B cell (primary cell): ENCODE data around the gene SLC4A5. TPM values are rescaled to one million over a fixed set of nuclear protein-coding genes. Genes with fewer than 3 reads are reported as not detected.

ENCODE experiments used
- ATAC-seq: fragments of 200-7000 bp; cut with Tn5 transposase; one replicate; pipeline ENCODE4 v1.10.0; 2021; ENCODE audit warnings: low read depth, mild to moderate bottlenecking, moderate number of reproducible peaks, moderate library complexity
- CTCF ChIA-PET: fragments of 350-600 bp; sonication (Branson Sonifier 250); formaldehyde crosslinking; loops from one replicate; lab custom pipeline; 2021; ENCODE audit warnings: antibody characterized with exemption, inconsistent platforms; lab: Charles Lee
- POLR2A ChIA-PET: fragments of 350-600 bp; sonication (Branson Sonifier 250); formaldehyde crosslinking; loops from one replicate; lab custom pipeline; 2021; ENCODE audit warnings: antibody characterized with exemption; lab: Charles Lee
- DNase-seq: peaks from one replicate; pipeline ENCODE4 v3.0.0; 2013
- H2AFZ ChIP-seq: 2 replicates; pipeline ENCODE4 v1.6.1; 2012; ENCODE audit warnings: mild to moderate bottlenecking, low read depth, low read length; ENCODE audit not compliant: insufficient read depth, poor library complexity, severe bottlenecking
- H3K27ac ChIP-seq, 2 donors: 1 replicate in 1 of 2; 2 replicates in 1 of 2; pipeline ENCODE4 v1.5.1; 2012 to 2013; ENCODE audit warnings: low read length in 2 of 2, mild to moderate bottlenecking in 2 of 2, moderate library complexity in 1 of 2
- H3K27me3 ChIP-seq, 4 experiments: fragments of 200-600 bp in 1 of 4; sonication (generic) in 1 of 4; replicated peaks in 1 of 4; 1 replicate in 2 of 4; 2 replicates in 2 of 4; pipeline versions ENCODE4 v1.6.1 to v1.7.0; 2013 to 2016; ENCODE audit warnings: low read length in 3 of 4, mild to moderate bottlenecking in 2 of 4, mixed read lengths in 1 of 4, moderate library complexity in 1 of 4; ENCODE audit not compliant: insufficient read depth in 4 of 4, control insufficient read depth in 3 of 4; ENCODE audit errors: control extremely low read depth in 1 of 4
- H3K36me3 ChIP-seq, 2 experiments: replicated peaks in 1 of 2; 1 replicate in 1 of 2; 2 replicates in 1 of 2; pipeline versions ENCODE4 v1.6.1 to v1.7.1; 2013; ENCODE audit warnings: low read length in 1 of 2; ENCODE audit not compliant: insufficient read depth in 2 of 2, control insufficient read depth in 1 of 2; ENCODE audit errors: control extremely low read depth in 1 of 2, extremely low read depth in 1 of 2
- H3K4me1 ChIP-seq, 2 donors: fragments of 200-600 bp in 1 of 2; sonication (generic) in 1 of 2; 1 replicate in 1 of 2; 2 replicates in 1 of 2; pipeline versions ENCODE4 v1.5.1 to v1.6.1; 2013 to 2017; ENCODE audit warnings: low read length in 2 of 2; ENCODE audit not compliant: control insufficient read depth in 2 of 2, insufficient read depth in 2 of 2
- H3K4me2 ChIP-seq: replicated peaks from 2 replicates; pipeline ENCODE3; 2012; ENCODE audit warnings: mild to moderate bottlenecking, low read depth, low read length; ENCODE audit not compliant: poor library complexity, severe bottlenecking
- H3K4me3 ChIP-seq, 5 experiments: fragments of 200-600 bp in 1 of 5; sonication (generic) in 1 of 5; 1 replicate in 3 of 5; 2 replicates in 2 of 5; pipeline versions ENCODE4 v1.5.1 to v1.7.0; 2011 to 2016; ENCODE audit warnings: low read length in 4 of 5, mild to moderate bottlenecking in 4 of 5, low read depth in 2 of 5, control low read depth in 1 of 5, moderate library complexity in 1 of 5; ENCODE audit not compliant: insufficient read depth in 1 of 5; ENCODE audit errors: control extremely low read depth in 1 of 5, extremely low read depth in 1 of 5
- H3K79me2 ChIP-seq: fragments of 200-600 bp; sonication (generic); one replicate; pipeline ENCODE4 v1.6.0; 2016; ENCODE audit warnings: low read length; ENCODE audit not compliant: control insufficient read depth, insufficient read depth
- H3K9ac ChIP-seq: fragments of 200-600 bp; sonication (generic); 2 replicates; pipeline ENCODE4 v1.6.1; 2017; ENCODE audit warnings: mild to moderate bottlenecking, low read length, moderate library complexity
- H3K9me3 ChIP-seq, 3 donors: one replicate each; pipeline versions ENCODE4 v1.6.1 to v1.7.1; 2013; ENCODE audit warnings: low read length in 2 of 3; ENCODE audit not compliant: control insufficient read depth in 2 of 3, insufficient read depth in 1 of 3; ENCODE audit errors: control extremely low read depth in 1 of 3
- H4K20me1 ChIP-seq: 2 replicates; pipeline ENCODE4 v1.6.0; 2012; ENCODE audit warnings: mild to moderate bottlenecking, low read length; ENCODE audit not compliant: insufficient read depth, control insufficient read depth, poor library complexity, severe bottlenecking
- H3K27ac Mint-ChIP-seq: one replicate; pipeline ENCODE4 v1.8.0; 2021; ENCODE audit warnings: mixed read lengths
- H3K27me3 Mint-ChIP-seq: one replicate; pipeline ENCODE4 v1.8.0; 2021; ENCODE audit warnings: mixed read lengths
- H3K4me1 Mint-ChIP-seq: one replicate; pipeline ENCODE4 v1.8.0; 2021; ENCODE audit warnings: mixed read lengths
- H3K4me3 Mint-ChIP-seq: one replicate; pipeline ENCODE4 v1.8.0; 2021; ENCODE audit warnings: mixed read lengths
- H3K9me3 Mint-ChIP-seq: one replicate; pipeline ENCODE4 v1.8.0; 2022; ENCODE audit warnings: mixed read lengths; ENCODE audit not compliant: insufficient read depth
- CTCF ChIP-seq: fragments of 200-600 bp; IDR thresholded peaks from one replicate; pipeline ENCODE4 v1.8.0; 2022; ENCODE audit warnings: antibody characterized with exemption, mild to moderate bottlenecking
- EZH2 ChIP-seq: IDR thresholded peaks from 2 replicates; pipeline ENCODE4 v1.6.1; 2012; ENCODE audit warnings: borderline replicate concordance, low read depth, mild to moderate bottlenecking, moderate library complexity, low read length; ENCODE audit not compliant: insufficient read depth, poor library complexity, severe bottlenecking
- WGBS: methylation state at CpG from one replicate; pipeline ENCODE4 v1.1.5; 2013; ENCODE audit warnings: missing lambda C conversion rate; ENCODE audit not compliant: insufficient coverage; 5-methylcytosine and 5-hydroxymethylcytosine counted together
- intact Hi-C: fragments of 100-400 bp; cut with micrococcal nuclease; formaldehyde crosslinking; loops from one replicate; pipeline ENCODE4 v1.10.0; 2022
- polyA plus RNA-seq: library from polyadenylated mRNA; depleted of rRNA; stranded (reverse); fragments of >200 nt; gene quantifications from 2 replicates; pipeline ENCODE4 v1.2.3, GENCODE V29; 2012
- total RNA-seq, 2 donors: library from RNA; stranded (reverse); fragments of 120-200 nt in 1 of 2; gene quantifications; 1 replicate in 1 of 2; 2 replicates in 1 of 2; pipeline versions ENCODE4 v1.2.3 to v1.2.4, GENCODE V29; 2013 to 2022

Gene SLC4A5
- total and polyA plus RNA-seq, 2 donors (not counting 1 experiment from before 2014, with no cell fraction given): 3.3 to 9.7 TPM

- Histone ChIP-seq H3K4me2 (peak within 1 kb of the TSS; percentile 82), H4K20me1 (peaks cover 51% of the 10 kb centered on the region), H3K4me1 (peaks cover 52 to 66% of the 10 kb centered on the region in 2 donors), H3K4me3 (peak within 1 kb of the TSS; percentile 73 to 95 (median 82)), H3K27me3 (no peaks in the 10 kb centered on the region), H3K79me2 (peaks cover 54% of the 10 kb centered on the region), H3K9me3 (peaks cover 0 to 13% (median 0%) of the 10 kb centered on the region in 3 donors), H2AFZ (peak within 1 kb of the TSS; percentile 73), H3K36me3 (no peaks in the 10 kb centered on the region), H3K27ac (peak within 1 kb of the TSS; percentile 97 to 99), H3K9ac (peak within 1 kb of the TSS; percentile 98)
- H3K27me3 Mint-ChIP-seq: no peaks in the 10 kb centered on the region
- H3K4me1 Mint-ChIP-seq: peaks cover 49% of the 10 kb centered on the region
- no peaks in the 10 kb centered on the region for H3K9me3 Mint-ChIP-seq
- TF ChIP-seq CTCF (no peak), EZH2 (no peak)
- ChIA-PET CTCF (interaction anchor here (0.6 to 6.7 kb wide), 16 partner anchors 9 to 356 kb away, joined by 3 to 132 read pairs (median 6); partner anchors contain the start of genes BOLA3 and MTHFD2), POLR2A (interaction anchor here (0.8 to 6.5 kb wide), 15 partner anchors 20 to 441 kb away, joined by 3 to 120 read pairs (median 4); partner anchors contain the start of genes C2orf81, MTHFD2, TPRKB and WDR54)
- DNase-seq (peak; percentile 99), ATAC-seq (peak; percentile 86)
- H3K27ac Mint-ChIP-seq: peak within 1 kb of the TSS; percentile 99
- H3K4me3 Mint-ChIP-seq: peak within 1 kb of the TSS; percentile 86
- under 1% methylated on average over 78 of the region's 84 CpGs for WGBS
- intact Hi-C loops: loop anchor here (1.0 to 5.0 kb wide), 9 partner anchors 8 to 279 kb away; partner anchors contain the start of genes DGUOK, INO80B and WBP1
Observed at GRCh38 chr2:74178211-74179062, 164.8 kb downstream of the SLC4A5 start, which contains the start of gene MOB1A. Gene MOB1A, minus strand, starts transcription at chr2:74178879. Its CDS starts 205 bp downstream, at chr2:74178674.
